Measurements from ENCODE around the gene ASIC4.
A peak's percentile ranks its signal among the peaks of the same experiment; 100 is the strongest.

ASIC4 gene

GRCh38 chr2:219533930-219534661 is 19.8 kb downstream of the ASIC4 start:
- no peak for DNase-seq (ENCODE audit: low read depth)

- DNase-seq (ENCODE audit: low read depth): no peak
Measured at GRCh38 chr2:219536425-219536824, 22.1 kb downstream of the ASIC4 start.

GRCh38 chr2:219536967-219537366 is 22.7 kb downstream of the ASIC4 start:
- DNase-seq (ENCODE audit: low read depth): no peak

- DNase-seq (ENCODE audit: low read depth): no peak
Measured at GRCh38 chr2:219537657-219538488, 23.6 kb downstream of the ASIC4 start.

GRCh38 chr2:219538504-219538951 is 24.2 kb downstream of the ASIC4 start:
- DNase-seq (ENCODE audit: low read depth): no peak

GRCh38 chr2:219538956-219539788 is 24.9 kb downstream of the ASIC4 start:
- DNase-seq (ENCODE audit: low read depth): no peak

GRCh38 chr2:219539926-219540678 is 25.8 kb downstream of the ASIC4 start:
- no peak for DNase-seq (ENCODE audit: low read depth)

- no peak for DNase-seq (ENCODE audit: low read depth)
Measured at GRCh38 chr2:219540784-219541504, 26.7 kb downstream of the ASIC4 start.

- DNase-seq (ENCODE audit: low read depth): peak; percentile 71
Measured at GRCh38 chr2:219541611-219542180, 27.4 kb downstream of the ASIC4 start.

- no peak for DNase-seq (ENCODE audit: low read depth)
Measured at GRCh38 chr2:219542931-219543595, 28.8 kb downstream of the ASIC4 start.

- peak; percentile 81 for DNase-seq (ENCODE audit: low read depth)
Measured at GRCh38 chr2:219543596-219544358, 29.5 kb downstream of the ASIC4 start, which contains the start of the genes CHPF and TMEM198. CHPF (minus strand) TSS chr2:219543809; CDS start chr2:219543538, 271 bp downstream. TMEM198 (plus strand) TSS chr2:219544028; CDS start chr2:219544728, 700 bp downstream.

- DNase-seq (ENCODE audit: low read depth): no peak
Measured at GRCh38 chr2:219544567-219544966, 30.3 kb downstream of the ASIC4 start.

- no peak for DNase-seq (ENCODE audit: low read depth)
Measured at GRCh38 chr2:219545295-219545942, 31.1 kb downstream of the ASIC4 start.

- no peak for DNase-seq (ENCODE audit: low read depth)
Measured at GRCh38 chr2:219545943-219546352, 31.7 kb downstream of the ASIC4 start.

GRCh38 chr2:219547621-219548020 is 33.3 kb downstream of the ASIC4 start:
- DNase-seq (ENCODE audit: low read depth): no peak

- no peak for DNase-seq (ENCODE audit: low read depth)
Measured at GRCh38 chr2:219548990-219549389, 34.7 kb downstream of the ASIC4 start.

- no peak for DNase-seq (ENCODE audit: low read depth)
Measured at GRCh38 chr2:219549619-219550018, 35.3 kb downstream of the ASIC4 start.
